Measurements from ENCODE around the gene BTRC. TPM values are rescaled to one million over a fixed set of nuclear protein-coding genes. Genes with fewer than 3 reads are reported as not detected.

The BTRC gene
- total and polyA plus RNA-seq, 10 of the 15 experiments (the other 5 are each of a cell fraction or from before 2014, with no cell fraction given) = 2.2 to 18.6 (median 8.6) TPM

GRCh38 chr10:101357958-101358357, 4.0 kb downstream of the BTRC start:
- Histone ChIP-seq H3K27me3 (replicated peaks in 1 of 2; ENCODE audit: control insufficient read depth in 2 of 2, insufficient read depth in 2 of 2, low read length in 1 of 2) (no peaks in the 10 kb centered on the region), H3K36me3 (ENCODE audit: control insufficient read depth in 2 of 2, insufficient read depth in 2 of 2, low read length in 1 of 2) (no peaks in the 10 kb centered on the region), H3K4me3 (no peak overlapping the region), H3K9ac (ENCODE audit: control insufficient read depth, insufficient read depth, low read length) (no peak overlapping the region), H3K27ac (ENCODE audit: control insufficient read depth, insufficient read depth) (no peak overlapping the region), H3K79me2 (ENCODE audit: control insufficient read depth, insufficient read depth, low read length) (peaks cover 10% of the 10 kb centered on the region), H3K9me3 (replicated peaks; ENCODE audit: control insufficient read depth, insufficient read depth, low read length) (no peaks in the 10 kb centered on the region), H3K4me1 (ENCODE audit: control insufficient read depth, insufficient read depth, low read length) (0 out of 2 replicates have a peak, but pooled peaks cover 3% of the 10 kb centered on the region), H3K4me2 (ENCODE audit: control insufficient read depth, insufficient read depth) (no peak overlapping the region), H4K20me1 (ENCODE audit: control insufficient read depth, insufficient read depth) (no peaks in the 10 kb centered on the region), H2AFZ (ENCODE audit: control insufficient read depth, low read depth, low read length) (no peak overlapping the region)
- intact Hi-C loops (cut with micrococcal nuclease; ENCODE audit: unreplicated experiment) = loop anchor here (10.0 kb wide), 1 partner anchor 427 kb away; the partner anchor contains the start of gene NPM3
- ATAC-seq (no peak), DNase-seq (ENCODE audit: low read depth, low spot score) (no peak), FAIRE-seq (no peak)
- WGBS (ENCODE audit: insufficient coverage, insufficient replicate concordance, low lambda C conversion rate, missing lambda C conversion rate) = 92% methylated on average over 4 of the region's 4 CpGs
- SMC1A ChIA-PET (ENCODE audit: uncharacterized antibody, unreplicated experiment) = no interaction called here
- CTCF ChIA-PET = interaction anchor here (0.6 kb wide), 1 partner anchor 1164 kb away, joined by 3 read pairs; no protein-coding TSS in a partner anchor
- RAD21 ChIA-PET (ENCODE audit: unreplicated experiment) = interaction anchor here (0.6 to 0.8 kb wide), 2 partner anchors 109 to 445 kb away, joined by 4 read pairs; no protein-coding TSS in a partner anchor
- POLR2A ChIA-PET = no interaction called here
- no peak for TF ChIP-seq MTA3 (IDR thresholded peaks at IDR 0.05; ENCODE audit: borderline replicate concordance, low read length)
- TF ChIP-seq EZH2 (IDR thresholded peaks at IDR 0.05; ENCODE audit: borderline replicate concordance, control insufficient read depth, low read depth, low read length) = no peak
- TF ChIP-seq ATF3 (IDR thresholded peaks at IDR 0.05; ENCODE audit: borderline replicate concordance, extremely low read depth, low read depth, low read length) = no peak
- no peak for TF ChIP-seq MYB (IDR thresholded peaks at IDR 0.05; ENCODE audit: borderline replicate concordance, low read depth, low read length)
- TF ChIP-seq ZBTB11 (CRISPR knock-in tag; IDR thresholded peaks at IDR 0.05) = no peak
- no peak for TF ChIP-seq NFXL1 (IDR thresholded peaks at IDR 0.05; ENCODE audit: borderline replicate concordance)
- TF ChIP-seq PAX8 (IDR thresholded peaks at IDR 0.05) = no peak
- no peak for TF ChIP-seq REST (IDR thresholded peaks at IDR 0.05; ENCODE audit: low read depth, low read length)
- TF ChIP-seq ZZZ3 (IDR thresholded peaks at IDR 0.05; ENCODE audit: control insufficient read depth, insufficient read length, low read depth) = no peak
- TF ChIP-seq LARP7 (IDR thresholded peaks at IDR 0.05) = no peak
- no peak for TF ChIP-seq E2F4 (IDR thresholded peaks at IDR 0.05; ENCODE audit: low read depth, low read length)
- TF ChIP-seq SRF (IDR thresholded peaks at IDR 0.05; ENCODE audit: low read depth in 2 of 2, low read length in 2 of 2) = no peak
- no peak for TF ChIP-seq NR2C2 (IDR thresholded peaks at IDR 0.05; ENCODE audit: borderline replicate concordance, control insufficient read depth, insufficient read length, low read depth)
- TF ChIP-seq TBL1XR1 (IDR thresholded peaks at IDR 0.05; ENCODE audit: low read depth, low read length) = no peak
- no TSS peak for BruUV-seq (replicated peaks)
- in situ Hi-C loops (cut with MboI) = no loop called here

Data from GM12878 (cell line).